Stimulated activated CD8-positive, alpha-beta memory T cell treated with anti-CD3 and anti-CD28 coated beads, Interleukin-4, amount 100 ng/mL, for 4 hours (primary cell): ENCODE measurements around the gene ABCD1.
"Not testable (repeated sequence)": the region's sequence is repeated elsewhere in the genome, so short reads cannot be mapped to it uniquely, and the experiment has no call there.

ENCODE experiments used
- DNase-seq, 2 donors: peaks; one replicate each; pipeline ENCODE4 v3.0.0-alpha.2; 2020; ENCODE audit warnings: low read depth in 2 of 2, low spot score in 1 of 2

The ABCD1 gene

DNA sequence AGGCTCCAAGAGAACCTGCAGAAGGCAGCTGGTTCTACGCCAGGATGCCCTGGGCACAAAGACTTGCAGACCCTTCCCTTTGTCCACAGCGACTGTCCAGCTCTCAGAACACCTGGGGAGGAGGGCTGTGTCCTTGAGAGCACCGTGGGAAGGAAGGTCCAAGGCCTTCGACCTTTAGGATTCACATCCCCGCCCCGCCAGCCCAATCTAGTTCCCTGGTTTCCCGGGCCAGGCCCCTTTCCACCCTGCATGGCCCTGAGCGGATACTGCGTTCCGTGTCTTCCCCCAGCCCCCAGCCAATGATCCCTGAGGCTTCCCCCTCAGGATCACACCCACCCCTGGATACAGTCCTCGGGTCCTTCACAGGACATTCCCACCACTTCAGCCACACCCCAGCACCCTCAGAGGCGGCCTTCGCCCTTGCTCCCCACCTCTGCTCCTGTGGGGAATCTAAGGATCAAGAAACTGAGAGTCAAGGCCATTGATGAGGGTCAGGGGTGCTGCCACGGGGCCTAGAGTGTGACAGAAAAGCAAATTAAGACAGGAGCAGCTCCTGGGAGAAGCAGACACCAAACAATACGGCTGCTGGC, 9.1 kb downstream of the ABCD1 start:
- no peak for DNase-seq

GRCh38 chrX:153734871-153735270, 10.2 kb downstream of the ABCD1 start:
- no peak for DNase-seq

GRCh38 chrX:153735274-153735673, 10.6 kb downstream of the ABCD1 start:
- DNase-seq, result no peak

DNA sequence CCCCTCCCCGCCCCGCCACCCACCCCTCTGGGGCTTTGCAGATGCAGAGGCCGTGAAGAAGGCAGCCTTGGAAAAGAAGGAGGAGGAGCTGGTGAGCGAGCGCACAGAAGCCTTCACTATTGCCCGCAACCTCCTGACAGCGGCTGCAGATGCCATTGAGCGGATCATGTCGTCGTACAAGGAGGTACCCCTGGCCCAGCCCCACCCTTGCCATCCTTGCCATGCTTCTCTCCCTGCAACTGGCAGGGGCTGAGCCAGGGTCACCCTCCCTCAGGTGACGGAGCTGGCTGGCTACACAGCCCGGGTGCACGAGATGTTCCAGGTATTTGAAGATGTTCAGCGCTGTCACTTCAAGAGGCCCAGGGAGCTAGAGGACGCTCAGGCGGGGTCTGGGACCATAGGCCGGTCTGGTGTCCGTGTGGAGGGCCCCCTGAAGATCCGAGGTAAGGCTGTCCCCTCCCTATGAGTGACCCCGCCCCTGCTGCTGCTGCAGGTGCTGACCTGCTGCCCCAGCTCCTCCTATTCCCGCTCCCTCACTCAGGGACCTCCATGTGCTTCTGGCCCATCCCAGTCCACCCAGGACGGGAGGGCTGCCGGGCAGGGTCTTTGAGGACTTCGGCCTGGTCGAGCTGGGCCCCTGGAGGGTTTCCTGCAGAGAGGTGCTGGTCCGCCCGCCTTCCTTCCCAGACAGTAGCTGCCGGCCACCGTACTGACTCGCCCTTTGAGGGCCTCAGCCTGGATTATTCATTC, 11.6 kb downstream of the ABCD1 start:
- no peak for DNase-seq

DNA sequence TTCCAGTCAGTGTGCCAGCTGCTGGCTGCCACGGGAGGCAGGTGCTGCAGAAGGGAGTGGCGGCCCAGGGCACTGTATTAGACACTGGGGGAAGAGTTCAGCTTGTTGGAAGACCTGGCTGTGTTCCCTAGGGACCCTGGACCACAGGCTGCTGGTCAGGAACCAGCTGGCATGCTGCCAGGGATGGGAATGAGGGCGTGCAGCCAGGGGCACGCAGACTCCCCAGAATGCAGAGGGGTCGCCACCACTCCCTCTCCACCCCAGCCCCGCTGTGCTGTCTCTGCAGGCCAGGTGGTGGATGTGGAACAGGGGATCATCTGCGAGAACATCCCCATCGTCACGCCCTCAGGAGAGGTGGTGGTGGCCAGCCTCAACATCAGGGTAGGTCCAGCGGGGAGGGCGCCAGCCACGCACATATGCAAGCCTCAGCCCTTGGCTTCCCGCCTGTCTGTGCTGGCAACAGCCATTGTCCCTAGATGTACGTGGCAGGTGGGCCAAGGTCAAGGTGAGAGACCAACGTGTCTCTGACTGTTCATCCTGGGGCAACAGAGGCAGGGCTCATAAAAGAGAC, 12.3 kb downstream of the ABCD1 start:
- no peak for DNase-seq

GRCh38 chrX:153738056-153738605, 13.5 kb downstream of the ABCD1 start:
- no peak for DNase-seq

- DNase-seq, result no peak
These were observed 15.3 kb downstream of the ABCD1 start for GRCh38 chrX:153739754-153740486.

GRCh38 chrX:153740631-153741222, 16.1 kb downstream of the ABCD1 start:
- DNase-seq, result no peak

GRCh38 chrX:153741446-153741845, 16.8 kb downstream of the ABCD1 start:
- DNase-seq, result no peak

DNA sequence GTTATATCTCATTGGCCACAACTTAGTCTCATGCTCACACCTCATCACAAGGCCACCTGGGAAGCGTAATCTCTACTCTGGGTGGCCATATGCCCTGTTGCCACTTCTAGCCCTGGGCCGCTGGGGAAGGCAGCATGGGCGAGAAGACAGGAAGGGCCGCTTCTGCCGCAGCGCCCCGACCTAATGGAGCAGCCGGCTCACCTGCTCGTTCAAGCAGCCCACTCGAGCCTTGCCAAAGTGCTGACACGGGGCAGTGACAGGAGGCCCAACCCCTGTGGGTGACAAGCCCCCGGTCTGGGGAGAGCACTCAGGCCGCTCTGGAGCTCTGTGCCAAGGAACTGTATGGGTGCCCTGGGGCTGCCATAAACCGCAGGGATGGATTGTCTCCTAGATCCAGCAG, 17.5 kb downstream of the ABCD1 start:
- not testable (repeated sequence) for DNase-seq

DNA sequence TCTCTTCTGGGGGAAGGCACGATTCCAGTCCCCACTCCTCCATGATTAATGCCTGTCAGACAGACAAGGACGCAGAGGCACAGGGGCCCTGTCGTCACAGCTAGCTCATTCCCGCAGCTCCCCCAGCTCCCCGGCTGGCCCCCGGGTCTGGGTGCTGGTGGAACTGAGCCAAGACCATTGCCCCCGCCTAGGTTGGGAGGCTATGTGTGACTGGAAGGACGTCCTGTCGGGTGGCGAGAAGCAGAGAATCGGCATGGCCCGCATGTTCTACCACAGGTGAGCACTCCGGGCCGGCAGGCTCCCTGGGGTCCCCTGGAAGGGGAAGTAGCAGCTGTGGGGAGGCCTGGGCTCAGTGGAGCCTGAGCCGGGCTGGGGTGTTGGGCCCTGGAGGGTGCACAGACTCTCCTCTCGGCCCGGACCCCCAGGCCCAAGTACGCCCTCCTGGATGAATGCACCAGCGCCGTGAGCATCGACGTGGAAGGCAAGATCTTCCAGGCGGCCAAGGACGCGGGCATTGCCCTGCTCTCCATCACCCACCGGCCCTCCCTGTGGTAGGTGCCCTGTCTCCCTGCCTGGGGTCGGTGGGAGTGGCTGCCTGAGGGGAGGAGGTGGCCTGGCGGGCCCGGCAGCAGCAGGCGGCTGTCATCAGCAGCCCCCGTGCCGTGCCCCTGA, 18.3 kb downstream of the ABCD1 start:
- not testable (repeated sequence) for DNase-seq

DNA sequence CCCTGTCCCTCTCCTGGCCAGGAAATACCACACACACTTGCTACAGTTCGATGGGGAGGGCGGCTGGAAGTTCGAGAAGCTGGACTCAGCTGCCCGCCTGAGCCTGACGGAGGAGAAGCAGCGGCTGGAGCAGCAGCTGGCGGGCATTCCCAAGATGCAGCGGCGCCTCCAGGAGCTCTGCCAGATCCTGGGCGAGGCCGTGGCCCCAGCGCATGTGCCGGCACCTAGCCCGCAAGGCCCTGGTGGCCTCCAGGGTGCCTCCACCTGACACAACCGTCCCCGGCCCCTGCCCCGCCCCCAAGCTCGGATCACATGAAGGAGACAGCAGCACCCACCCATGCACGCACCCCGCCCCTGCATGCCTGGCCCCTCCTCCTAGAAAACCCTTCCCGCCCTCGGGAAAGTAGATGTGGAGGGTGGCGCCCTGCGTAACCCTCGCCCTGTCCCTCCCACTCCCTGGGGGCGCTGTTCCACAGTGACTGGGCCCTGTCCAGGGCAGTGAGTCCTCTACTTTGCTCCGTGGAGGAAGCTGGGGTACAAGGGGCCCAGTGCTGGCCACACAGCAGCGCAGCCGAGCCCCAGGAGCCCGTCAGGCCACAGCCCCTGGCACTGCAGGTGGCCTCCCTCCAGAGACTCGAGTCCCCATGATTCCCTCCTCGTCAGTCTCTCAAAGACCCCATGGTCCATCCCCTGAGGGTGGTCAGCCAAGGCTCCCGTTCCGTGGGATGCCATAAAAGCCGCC, 19.0 kb downstream of the ABCD1 start:
- not testable (repeated sequence) for DNase-seq

- DNase-seq, result no peak
These were observed 19.8 kb downstream of the ABCD1 start for GRCh38 chrX:153744210-153745066.

DNA sequence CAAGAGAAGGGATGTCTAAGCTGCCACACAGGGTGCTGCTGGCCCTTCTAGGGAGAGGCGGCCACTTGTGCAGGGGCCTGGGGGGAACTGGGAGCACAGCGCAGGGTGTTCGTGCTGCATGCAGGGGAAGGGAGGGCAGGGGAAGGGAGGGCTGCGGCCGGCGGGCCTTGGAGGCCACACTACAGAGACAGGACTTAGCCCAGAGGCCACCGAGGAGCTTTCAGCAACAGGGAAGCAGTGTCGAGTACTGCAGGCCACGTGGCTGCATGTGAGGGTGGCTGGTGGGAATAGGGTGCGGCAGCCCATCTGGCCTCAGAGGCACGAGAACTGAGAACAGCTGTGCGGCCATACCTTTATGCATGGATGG, 20.4 kb downstream of the ABCD1 start:
- not testable (repeated sequence) for DNase-seq

DNA sequence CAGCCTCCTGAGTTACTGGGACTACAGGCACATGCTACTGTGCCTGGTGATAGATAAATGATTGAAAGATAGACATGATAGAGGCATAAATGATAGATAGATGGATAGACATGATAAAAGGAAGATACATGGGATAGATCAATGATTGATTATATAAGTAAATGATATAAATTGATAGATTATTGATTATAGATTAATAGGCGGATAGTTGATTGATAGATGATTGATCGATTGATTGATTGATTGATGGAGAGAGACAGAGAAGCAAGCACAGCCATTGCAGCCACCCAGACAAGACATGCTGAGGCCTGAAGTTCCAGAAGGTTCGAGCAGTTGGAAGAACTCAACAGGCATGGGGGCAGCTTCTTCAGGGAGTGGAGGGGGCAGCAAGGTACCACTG, 21.7 kb downstream of the ABCD1 start:
- DNase-seq, result no peak

DNA sequence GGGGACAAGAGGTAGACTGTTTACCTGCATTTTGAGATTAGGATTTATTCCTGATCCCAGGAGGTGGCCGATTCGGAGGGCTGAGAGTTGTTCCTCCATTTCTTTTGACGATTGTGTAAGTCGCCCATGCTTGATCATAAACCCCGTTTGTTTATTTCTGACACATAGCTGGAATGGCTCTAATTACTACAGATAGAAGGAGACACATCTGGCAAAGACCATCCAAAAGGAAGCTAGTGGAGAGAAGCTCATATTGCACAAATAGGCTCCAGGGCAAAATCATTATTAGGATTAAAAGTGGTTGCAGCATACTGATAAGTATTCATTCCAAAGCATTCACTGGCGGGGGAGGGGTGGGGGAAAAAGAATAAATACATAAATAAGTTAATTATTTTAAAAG, 22.3 kb downstream of the ABCD1 start:
- not testable (repeated sequence) for DNase-seq

- DNase-seq, result not testable (repeated sequence)
These were observed 24.4 kb downstream of the ABCD1 start for GRCh38 chrX:153749017-153749416.

DNA sequence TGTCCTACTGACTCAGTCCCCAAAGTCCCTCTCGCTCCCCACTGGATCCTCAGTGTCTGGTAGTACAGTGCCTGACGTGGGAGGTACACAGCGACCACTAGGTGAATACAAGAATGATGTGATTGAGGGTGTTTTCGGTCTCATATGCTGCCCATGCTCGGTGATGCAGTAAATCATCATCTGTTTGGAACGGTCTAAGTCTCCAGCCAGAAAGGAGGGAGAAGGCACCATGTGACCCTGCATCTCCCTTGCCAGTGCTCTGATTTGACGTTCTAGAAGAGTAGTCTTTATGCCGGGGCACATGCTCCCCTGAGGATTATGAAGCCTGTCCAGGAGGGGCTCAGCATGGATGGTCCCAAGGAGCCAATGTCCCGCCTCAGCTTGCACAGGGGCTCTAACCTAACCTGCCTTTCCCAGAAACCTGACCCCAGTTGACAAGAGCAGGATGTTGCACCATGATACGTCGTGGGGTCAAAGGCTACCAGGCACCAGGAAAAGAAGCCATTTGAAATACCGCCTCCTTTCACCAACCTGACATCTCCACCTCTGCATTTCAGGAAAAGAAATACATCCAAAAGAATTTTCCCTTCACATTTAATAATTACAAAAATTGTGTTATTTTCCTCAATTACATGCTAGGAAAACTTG, 25.6 kb downstream of the ABCD1 start:
- no peak for DNase-seq

- no peak for DNase-seq
These were observed 30.5 kb downstream of the ABCD1 start for GRCh38 chrX:153755136-153755535.
